Right renal pelvis (tissue), 4 donors: Measurements from ENCODE around the gene G2E3. TPM values are rescaled to one million over a fixed set of nuclear protein-coding genes. Genes with fewer than 3 reads are reported as not detected.

Experiments used
- DNase-seq, 4 donors: peaks; one replicate each; pipeline ENCODE4 v3.0.0-alpha.2; 2013; ENCODE audit warnings: low read depth in 4 of 4, low spot score in 3 of 4, missing footprints in 1 of 4
- polyA plus RNA-seq, 4 donors: library from polyadenylated mRNA; unstranded; fragments of 120-200 nt; gene quantifications; one replicate each; pipeline ENCODE4 v1.2.1, GENCODE V29; 2013; ENCODE audit not compliant: insufficient read length in 4 of 4

G2E3 gene
- polyA plus RNA-seq, 4 donors = 24.6 to 33.0 (median 32.1) TPM

GRCh38 chr14:30645600-30645999, 86.6 kb downstream of the G2E3 start:
- DNase-seq = no peak

GRCh38 chr14:30648471-30648870, 89.5 kb downstream of the G2E3 start:
- DNase-seq = no peak

- no peak for DNase-seq
Measured at GRCh38 chr14:30651937-30652336, 93.0 kb downstream of the G2E3 start.

GRCh38 chr14:30655124-30655523, 96.2 kb downstream of the G2E3 start:
- no peak for DNase-seq

- DNase-seq = no peak
Measured at GRCh38 chr14:30655658-30656057, 96.7 kb downstream of the G2E3 start.

- DNase-seq = no peak
Measured at GRCh38 chr14:30656190-30656632, 97.3 kb downstream of the G2E3 start.

GRCh38 chr14:30657050-30657449, 98.1 kb downstream of the G2E3 start:
- no peak for DNase-seq

- no peak for DNase-seq
Measured at GRCh38 chr14:30657606-30658163, 98.7 kb downstream of the G2E3 start.

GRCh38 chr14:30658645-30659044, 99.7 kb downstream of the G2E3 start:
- no peak for DNase-seq

- no peak for DNase-seq
Measured at GRCh38 chr14:30669594-30669993, 110.6 kb downstream of the G2E3 start.

Other genes with a start within 250 kb of the G2E3 start
- 100 to 1,000 TPM in 1 of 4 donors, 10 to 100 TPM in 3; 86.8 to 101 (median 91.5) TPM for gene SCFD1, start 63.2 kb downstream of the G2E3 start, polyA plus RNA-seq